Liver (tissue), 9 donors: ENCODE results near the gene CPNE1. TPM values are rescaled to one million over a fixed set of nuclear protein-coding genes. Genes with fewer than 3 reads are reported as not detected.

Experiments used
- DNase-seq: peaks from one replicate; pipeline ENCODE4 v3.0.0-alpha.2; 2017; ENCODE audit warnings: low spot score
- H3K27ac ChIP-seq, 2 donors: one replicate each; pipeline ENCODE4 v1.7.0; 2013; ENCODE audit warnings: inconsistent platforms in 2 of 2, low read length in 2 of 2, control low read depth in 1 of 2, low read depth in 1 of 2, mild to moderate bottlenecking in 1 of 2
- H3K27me3 ChIP-seq, 4 donors: one replicate each; pipeline versions ENCODE4 v1.6.1 to v1.7.0; 2013; ENCODE audit warnings: low read length in 3 of 4, inconsistent platforms in 1 of 4, mild to moderate bottlenecking in 1 of 4, moderate library complexity in 1 of 4; ENCODE audit not compliant: control insufficient read depth in 4 of 4, insufficient read depth in 4 of 4
- H3K36me3 ChIP-seq, 4 donors: one replicate each; pipeline versions ENCODE4 v1.6.1 to v1.7.0; 2013; ENCODE audit warnings: low read length in 3 of 4, mild to moderate bottlenecking in 3 of 4, low read depth in 1 of 4, moderate library complexity in 1 of 4; ENCODE audit not compliant: control insufficient read depth in 4 of 4, insufficient read depth in 3 of 4
- H3K4me1 ChIP-seq, 4 donors: one replicate each; pipeline versions ENCODE4 v1.6.1 to v1.7.0; 2013; ENCODE audit warnings: low read length in 3 of 4, mild to moderate bottlenecking in 3 of 4, moderate library complexity in 1 of 4; ENCODE audit not compliant: control insufficient read depth in 4 of 4, insufficient read depth in 4 of 4
- H3K4me3 ChIP-seq, 3 donors: one replicate each; pipeline versions ENCODE4 v1.6.1 to v1.7.0; 2013; ENCODE audit warnings: low read length in 3 of 3, control low read depth in 1 of 3, low read depth in 1 of 3, mild to moderate bottlenecking in 1 of 3
- H3K9ac ChIP-seq, 2 donors: one replicate each; pipeline ENCODE4 v1.7.0; 2013; ENCODE audit warnings: low read length in 2 of 2, mild to moderate bottlenecking in 2 of 2, moderate library complexity in 2 of 2, control low read depth in 1 of 2, low read depth in 1 of 2
- H3K9me3 ChIP-seq, 4 donors: one replicate each; pipeline versions ENCODE4 v1.6.1 to v1.7.0; 2013; ENCODE audit warnings: low read length in 3 of 4; ENCODE audit not compliant: control insufficient read depth in 4 of 4
- CTCF ChIP-seq: fragments of 150-350 bp; IDR thresholded peaks from 2 replicates; pipeline ENCODE4 v1.5.1; 2017; ENCODE audit warnings: improper control_type of control experiment, low read depth, low read length; ENCODE audit not compliant: missing input control
- EGR1 ChIP-seq, 2 donors: IDR thresholded peaks; 2 replicates each; pipeline ENCODE4 v1.6.1; 2016 to 2018; ENCODE audit warnings: antibody characterized with exemption in 2 of 2, low read depth in 2 of 2
- FOXA1 ChIP-seq: IDR thresholded peaks from 2 replicates; pipeline ENCODE4 v1.6.1; 2016; ENCODE audit warnings: antibody characterized with exemption
- FOXA2 ChIP-seq: IDR thresholded peaks from 2 replicates; pipeline ENCODE4 v1.6.1; 2016; ENCODE audit warnings: antibody characterized with exemption
- GABPA ChIP-seq, 2 donors: IDR thresholded peaks in 1 of 2; conservative IDR thresholded peaks in 1 of 2; 2 replicates each; pipeline ENCODE4 v1.6.1; 2016; ENCODE audit warnings: antibody characterized with exemption in 2 of 2, mild to moderate bottlenecking in 1 of 2, moderate library complexity in 1 of 2
- HNF4A ChIP-seq, 2 donors: conservative IDR thresholded peaks; 2 replicates each; pipeline ENCODE4 v1.6.1; 2016; ENCODE audit warnings: antibody characterized with exemption in 2 of 2, mild to moderate bottlenecking in 2 of 2
- HNF4G ChIP-seq: IDR thresholded peaks from 2 replicates; pipeline ENCODE4 v1.6.1; 2016; ENCODE audit warnings: antibody characterized with exemption
- JUND ChIP-seq, 2 donors: IDR thresholded peaks; 2 replicates each; pipeline ENCODE4 v1.6.1; 2016; ENCODE audit warnings: antibody characterized with exemption in 2 of 2
- NR2F2 ChIP-seq: IDR thresholded peaks from 2 replicates; pipeline ENCODE4 v1.6.1; 2016; ENCODE audit warnings: antibody characterized with exemption
- RXRA ChIP-seq, 2 donors: IDR thresholded peaks; 2 replicates each; pipeline ENCODE4 v1.6.1; 2017 to 2018; ENCODE audit warnings: antibody characterized with exemption in 2 of 2, mild to moderate bottlenecking in 1 of 2
- SP1 ChIP-seq: IDR thresholded peaks from 2 replicates; pipeline ENCODE4 v1.6.1; 2018; ENCODE audit warnings: antibody characterized with exemption, mild to moderate bottlenecking
- TAF1 ChIP-seq: conservative IDR thresholded peaks from 2 replicates; pipeline ENCODE4 v1.6.1; 2016; ENCODE audit warnings: antibody characterized with exemption, mild to moderate bottlenecking
- YY1 ChIP-seq: IDR thresholded peaks from 2 replicates; pipeline ENCODE4 v1.6.1; 2016; ENCODE audit warnings: antibody characterized with exemption, mild to moderate bottlenecking
- ZBTB33 ChIP-seq: IDR thresholded peaks from 2 replicates; pipeline ENCODE4 v1.6.1; 2016; ENCODE audit warnings: antibody characterized with exemption
- WGBS: extraction: QIAGEN DNeasy Blood & Tissue Kit; methylation state at CpG from one replicate; pipeline ENCODE4 v1.1.7; 2013; 5-methylcytosine and 5-hydroxymethylcytosine counted together
- polyA plus RNA-seq, 2 donors: library from polyadenylated mRNA; stranded (reverse) in 1 of 2; unstranded in 1 of 2; fragments of 200-250 nt in 1 of 2; fragments of >200 nt in 1 of 2; fragmentation: Nextera tagmentation in 1 of 2; extraction: Ambion mirVana in 1 of 2; gene quantifications; one replicate each; pipeline versions ENCODE4 v1.2.1 to v1.2.3, GENCODE V29; 2013 to 2015
- total RNA-seq, 2 donors: library from RNA; depleted of rRNA; stranded (reverse); fragments of >200 nt; gene quantifications; one replicate each; pipeline ENCODE4 v1.2.3, GENCODE V29; 2014
- TF ChIP-seq, protein P1 (sequence below): IDR thresholded peaks from 2 replicates; pipeline ENCODE4 v1.6.1; 2016; ENCODE audit warnings: antibody characterized with exemption, mild to moderate bottlenecking
- donor health status: healthy.
- donor health status: healthy.
- donor health status: healthy.
- donor health status: healthy.
- donor health status: healthy.

CPNE1 gene
- total and polyA plus RNA-seq, 4 donors = 25.5 to 55.4 (median 50.5) TPM

DNA sequence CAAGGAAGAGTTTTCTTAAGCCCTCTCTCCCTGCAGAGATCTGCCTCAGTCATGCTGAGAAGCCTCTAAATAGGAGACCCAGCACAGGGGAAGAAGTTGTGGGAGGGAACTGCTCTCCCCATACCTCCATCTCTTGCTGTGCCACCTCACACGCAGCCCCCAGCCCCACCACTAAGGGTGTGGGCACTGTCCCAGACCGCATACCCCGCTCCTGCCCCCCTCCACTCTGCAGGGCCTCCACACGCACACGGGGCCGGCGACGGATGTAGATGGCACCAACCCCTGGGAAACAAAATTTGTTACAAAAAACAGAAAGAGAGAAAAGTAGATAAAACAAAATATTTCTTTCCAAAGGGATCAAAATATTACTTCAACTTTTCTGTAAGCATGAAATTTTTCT, 10.2 kb upstream of the CPNE1 start (continued):
- TF ChIP-seq ZBTB33 (no peak), TAF1 (no peak)

DNA sequence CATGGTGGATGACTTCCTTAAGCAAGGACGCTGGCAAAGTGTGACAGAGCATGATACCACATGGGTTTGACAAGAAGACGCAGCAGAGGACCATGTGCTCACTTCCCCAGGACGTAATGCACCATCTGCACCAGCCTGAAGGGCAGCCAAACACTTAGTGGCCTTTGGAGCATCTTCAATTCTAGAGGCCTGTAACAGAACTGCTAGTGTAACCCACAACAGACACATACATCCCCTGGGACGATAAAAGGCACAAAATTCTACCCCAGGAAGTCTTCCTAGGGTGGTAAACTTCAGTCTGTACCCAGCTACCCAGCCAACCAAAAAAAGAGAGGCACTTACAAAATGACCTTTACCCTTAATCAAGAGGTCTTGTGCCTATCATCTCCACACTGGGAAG, 9.2 kb upstream of the CPNE1 start:
- peaks cover 7 to 54% (median 36%) of the 10 kb centered on the region in 4 donors for H3K36me3 ChIP-seq

DNA sequence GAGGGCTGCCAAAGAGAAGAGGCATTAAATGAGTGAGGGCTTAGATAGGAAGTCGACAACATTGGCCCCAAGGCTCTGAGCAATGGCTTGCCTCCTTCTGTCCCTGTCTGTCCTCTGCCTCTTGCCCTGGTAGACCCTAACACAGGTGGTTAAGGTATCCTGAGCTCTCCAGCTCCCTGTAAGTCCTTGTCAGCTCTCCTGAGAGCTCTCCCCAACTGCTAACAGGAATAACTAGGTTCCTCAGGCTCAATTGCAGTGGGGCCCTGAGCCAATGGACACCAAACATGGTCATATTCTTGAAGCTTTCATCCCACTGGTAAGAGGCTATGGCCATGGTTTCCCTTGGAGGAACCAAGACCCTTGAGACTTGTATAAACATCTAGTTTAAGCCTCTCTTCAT, 5.0 kb upstream of the CPNE1 start:
- Histone ChIP-seq H3K4me1 (no peaks in the 10 kb centered on the region), H3K36me3 (peaks cover 7 to 51% (median 38%) of the 10 kb centered on the region in 4 donors), H3K9me3 (no peaks in the 10 kb centered on the region), H3K4me3 (no peak overlapping the region), H3K9ac (no peak overlapping the region), H3K27ac (no peak overlapping the region), H3K27me3 (no peaks in the 10 kb centered on the region)
- WGBS = 98% methylated on average over 1 of the region's 1 CpG
- no peak for DNase-seq
- TF ChIP-seq FOXA1 (no peak), CTCF (no peak), EGR1 (IDR thresholded peaks at IDR 0.05; ENCODE audit: low read depth in 2 of 2) (no peak), RXRA (IDR thresholded peaks at IDR 0.05) (no peak), FOXA2 (no peak), HNF4G (no peak), GABPA (IDR thresholded peaks at IDR 0.05 in 1 of 2, conservative IDR thresholded peaks at IDR 0.05 in 1 of 2) (no peak), TAF1 (no peak), NR2F2 (no peak), SP1 (no peak), JUND (IDR thresholded peaks at IDR 0.05) (no peak)

More for the DNA sequence above, 9.2 kb upstream of the CPNE1 start:
- Histone ChIP-seq H3K9ac (no peak overlapping the region), H3K9me3 (no peaks in the 10 kb centered on the region), H3K27me3 (no peaks in the 10 kb centered on the region), H3K27ac (no peak overlapping the region), H3K4me1 (no peaks in the 10 kb centered on the region), H3K4me3 (no peak overlapping the region)
- DNase-seq = no peak
- 91% methylated on average over 4 of the region's 4 CpGs for WGBS
- TF ChIP-seq GABPA (IDR thresholded peaks at IDR 0.05 in 1 of 2, conservative IDR thresholded peaks at IDR 0.05 in 1 of 2) (no peak), ZBTB33 (no peak), YY1 (no peak), HNF4G (no peak), HNF4A (conservative IDR thresholded peaks at IDR 0.05) (no peak), SP1 (no peak)
- TF ChIP-seq, protein P1, sequence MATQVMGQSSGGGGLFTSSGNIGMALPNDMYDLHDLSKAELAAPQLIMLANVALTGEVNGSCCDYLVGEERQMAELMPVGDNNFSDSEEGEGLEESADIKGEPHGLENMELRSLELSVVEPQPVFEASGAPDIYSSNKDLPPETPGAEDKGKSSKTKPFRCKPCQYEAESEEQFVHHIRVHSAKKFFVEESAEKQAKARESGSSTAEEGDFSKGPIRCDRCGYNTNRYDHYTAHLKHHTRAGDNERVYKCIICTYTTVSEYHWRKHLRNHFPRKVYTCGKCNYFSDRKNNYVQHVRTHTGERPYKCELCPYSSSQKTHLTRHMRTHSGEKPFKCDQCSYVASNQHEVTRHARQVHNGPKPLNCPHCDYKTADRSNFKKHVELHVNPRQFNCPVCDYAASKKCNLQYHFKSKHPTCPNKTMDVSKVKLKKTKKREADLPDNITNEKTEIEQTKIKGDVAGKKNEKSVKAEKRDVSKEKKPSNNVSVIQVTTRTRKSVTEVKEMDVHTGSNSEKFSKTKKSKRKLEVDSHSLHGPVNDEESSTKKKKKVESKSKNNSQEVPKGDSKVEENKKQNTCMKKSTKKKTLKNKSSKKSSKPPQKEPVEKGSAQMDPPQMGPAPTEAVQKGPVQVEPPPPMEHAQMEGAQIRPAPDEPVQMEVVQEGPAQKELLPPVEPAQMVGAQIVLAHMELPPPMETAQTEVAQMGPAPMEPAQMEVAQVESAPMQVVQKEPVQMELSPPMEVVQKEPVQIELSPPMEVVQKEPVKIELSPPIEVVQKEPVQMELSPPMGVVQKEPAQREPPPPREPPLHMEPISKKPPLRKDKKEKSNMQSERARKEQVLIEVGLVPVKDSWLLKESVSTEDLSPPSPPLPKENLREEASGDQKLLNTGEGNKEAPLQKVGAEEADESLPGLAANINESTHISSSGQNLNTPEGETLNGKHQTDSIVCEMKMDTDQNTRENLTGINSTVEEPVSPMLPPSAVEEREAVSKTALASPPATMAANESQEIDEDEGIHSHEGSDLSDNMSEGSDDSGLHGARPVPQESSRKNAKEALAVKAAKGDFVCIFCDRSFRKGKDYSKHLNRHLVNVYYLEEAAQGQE = no peak
